GM18502 (cell line): ENCODE data around the gene PLA2G4A.

ENCODE experiments used
- ATAC-seq: cut with Tn5 transposase; IDR thresholded peaks from one replicate; pipeline ENCODE4 v1.9.1; 2021; ENCODE audit warnings: mild to moderate bottlenecking; ENCODE audit not compliant: unreplicated experiment, poor library complexity

PLA2G4A gene

DNA sequence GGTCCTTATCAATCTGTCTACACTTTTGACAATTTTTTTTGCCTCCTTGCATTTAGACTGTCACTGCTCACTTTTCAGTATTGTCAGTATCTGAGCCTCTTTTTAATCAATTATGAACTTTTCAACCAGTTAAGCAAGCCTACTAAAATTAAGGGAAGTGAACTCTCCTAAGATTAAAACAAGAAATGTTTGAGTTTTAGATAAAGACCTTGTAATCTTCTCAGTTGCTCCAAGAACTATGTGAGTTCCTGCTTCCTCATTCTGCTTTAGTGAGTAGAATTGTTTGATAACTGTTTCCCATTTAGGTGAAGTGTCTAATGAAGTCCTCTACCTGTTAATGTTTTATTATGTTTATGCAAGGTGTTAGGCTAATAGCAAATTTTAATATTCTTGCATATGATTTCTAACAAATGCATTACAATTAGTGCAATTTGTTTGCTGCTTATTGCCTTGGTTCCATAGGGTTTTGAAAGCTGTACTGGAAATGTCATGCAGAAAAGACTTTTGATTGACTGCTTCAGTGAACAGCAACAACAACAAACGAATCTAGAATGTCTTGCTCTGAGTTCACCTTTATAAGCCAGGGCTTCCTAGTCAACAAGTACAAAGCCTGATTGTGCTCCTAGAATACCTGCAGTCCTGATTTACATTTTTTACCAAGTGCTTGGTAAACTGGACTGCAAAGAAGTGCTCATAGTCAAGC lies 40.9 kb downstream of the PLA2G4A start:
- ATAC-seq, result no peak

DNA sequence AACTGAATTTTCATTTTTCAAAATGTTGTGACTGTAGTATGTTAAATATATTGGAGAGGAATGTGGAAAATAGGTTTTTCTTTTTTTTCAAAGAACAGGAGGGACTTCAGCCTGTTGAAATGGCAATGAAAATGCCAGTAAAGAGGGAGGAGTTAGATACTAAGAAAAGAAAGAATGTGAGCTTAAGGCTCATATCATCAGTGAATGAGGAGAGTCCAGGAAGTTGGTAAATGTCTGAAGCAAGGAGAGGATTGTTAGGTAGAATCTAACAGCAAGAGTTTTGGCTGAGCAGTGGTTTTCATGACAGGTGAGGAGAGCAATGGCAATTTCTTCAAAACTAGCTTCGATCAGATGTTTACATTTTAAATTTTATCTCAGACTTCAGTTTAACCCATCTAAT lies 43.0 kb downstream of the PLA2G4A start:
- no peak for ATAC-seq

DNA sequence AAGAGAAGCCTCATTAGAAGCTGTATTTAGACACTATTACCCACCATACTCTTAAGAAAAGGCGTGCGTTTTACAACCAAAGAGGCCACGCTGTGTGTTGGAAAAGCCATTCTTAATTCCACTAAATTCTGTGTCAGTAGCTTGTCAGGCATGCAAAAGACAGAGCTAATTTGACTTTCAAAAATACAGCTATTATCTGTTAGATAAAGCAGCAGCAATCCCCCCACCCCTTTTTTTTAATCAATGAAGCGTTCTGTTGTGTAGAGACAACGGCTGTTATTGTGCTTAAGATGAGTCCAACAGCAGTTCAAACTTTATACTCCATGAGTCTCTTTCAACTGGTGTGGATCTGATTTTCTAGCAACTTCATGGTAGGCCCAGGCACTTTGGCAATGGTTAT lies 43.5 kb downstream of the PLA2G4A start:
- ATAC-seq, result no peak

DNA sequence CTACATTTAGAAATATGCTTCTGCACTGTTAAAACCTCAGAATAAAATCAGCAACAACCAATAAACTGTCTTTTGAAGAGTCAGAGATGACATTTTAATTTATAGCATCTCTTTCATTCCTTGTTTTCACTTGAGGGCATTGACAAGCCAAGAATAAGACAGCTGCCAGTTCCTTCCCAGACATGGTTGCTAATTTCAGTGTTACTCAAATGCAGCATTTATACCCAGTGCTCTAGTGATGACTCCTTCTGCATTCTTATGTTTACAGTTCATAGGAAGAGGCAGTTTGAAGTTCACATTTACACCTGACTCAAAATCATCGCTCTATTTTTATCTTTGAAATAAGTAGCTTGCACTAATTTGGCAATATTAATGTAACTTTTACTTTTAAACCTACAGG lies 44.9 kb downstream of the PLA2G4A start:
- ATAC-seq, result peak; percentile 48

DNA sequence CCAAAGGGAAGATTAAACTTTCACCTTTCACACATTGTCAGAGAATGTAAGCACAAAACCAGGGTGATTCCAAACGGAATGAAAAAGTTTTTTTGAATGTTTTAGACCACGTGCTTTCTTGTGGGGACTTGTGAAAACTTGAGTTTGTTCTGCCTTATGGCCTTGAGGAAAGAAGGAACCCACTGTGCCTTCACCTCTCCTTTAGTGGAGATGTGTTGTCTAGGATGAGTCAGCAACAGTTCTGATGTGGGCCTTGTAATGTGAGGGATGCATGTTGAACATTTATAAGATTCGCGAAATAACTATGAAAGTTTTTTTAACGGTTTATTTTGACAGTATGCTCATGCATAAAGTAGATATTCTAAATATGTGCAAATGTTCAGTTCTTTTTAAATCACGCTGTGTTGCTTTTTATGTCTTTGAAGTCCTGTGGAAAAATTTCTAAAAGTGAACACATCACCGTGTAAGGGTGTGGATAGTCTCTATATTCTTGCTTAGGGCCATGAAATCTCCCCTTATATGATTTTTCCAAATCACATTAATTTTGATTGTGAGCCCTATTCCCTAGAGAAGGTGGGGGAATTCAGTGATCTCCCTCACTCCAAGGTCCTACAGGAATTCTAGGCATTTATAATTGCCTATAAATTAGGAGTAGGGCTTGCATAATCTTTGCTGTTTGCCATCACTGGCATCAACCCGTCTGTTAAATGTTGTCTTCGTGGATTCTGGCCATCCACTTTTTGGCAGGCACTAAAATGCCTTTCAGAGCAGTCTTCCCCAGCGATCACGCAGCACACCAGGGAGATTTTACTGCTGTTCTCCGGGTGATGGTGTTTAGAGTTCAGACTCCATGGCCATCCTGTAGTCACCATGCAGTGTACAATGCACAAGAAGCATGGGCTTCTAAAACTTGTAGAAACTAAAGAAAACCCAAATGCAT lies 47.4 kb downstream of the PLA2G4A start:
- ATAC-seq, result no peak

DNA sequence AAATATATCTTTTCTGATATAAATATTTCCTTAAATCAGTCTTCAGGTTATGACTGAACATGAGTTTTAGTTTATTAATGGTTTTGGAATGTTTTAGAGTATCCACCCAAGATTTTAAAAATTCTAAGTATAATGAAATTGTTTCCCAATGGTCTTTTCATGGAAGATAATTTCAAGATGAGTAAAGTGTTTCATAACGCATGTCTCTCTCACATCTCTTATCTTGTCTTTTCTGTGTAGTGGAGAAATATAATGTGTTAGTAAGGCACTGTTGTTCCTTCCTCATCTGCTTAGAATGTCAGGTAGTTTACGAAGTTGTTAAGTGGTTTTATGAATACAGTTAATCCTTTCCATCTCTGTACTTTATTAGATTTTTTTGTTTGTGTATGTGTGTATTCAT lies 49.6 kb downstream of the PLA2G4A start:
- no peak for ATAC-seq

DNA sequence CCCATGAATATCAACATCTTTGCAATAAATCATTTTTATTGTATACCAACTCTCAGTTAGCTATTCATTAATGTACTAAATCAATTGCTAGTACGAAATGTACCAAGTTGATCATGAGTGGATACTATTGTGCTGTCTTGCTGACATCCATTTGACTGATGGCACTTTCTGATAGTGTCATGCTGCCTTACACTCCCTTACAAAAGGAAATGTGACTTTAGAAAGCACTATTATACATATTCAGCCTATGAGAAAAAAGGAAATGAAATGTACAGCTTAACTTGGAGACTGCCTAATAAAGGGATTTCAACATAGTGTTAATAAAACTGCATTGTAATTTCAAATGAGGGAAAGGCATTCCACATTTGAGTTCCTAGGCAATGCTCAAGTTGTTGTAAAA lies 52.2 kb downstream of the PLA2G4A start:
- ATAC-seq, result no peak

DNA sequence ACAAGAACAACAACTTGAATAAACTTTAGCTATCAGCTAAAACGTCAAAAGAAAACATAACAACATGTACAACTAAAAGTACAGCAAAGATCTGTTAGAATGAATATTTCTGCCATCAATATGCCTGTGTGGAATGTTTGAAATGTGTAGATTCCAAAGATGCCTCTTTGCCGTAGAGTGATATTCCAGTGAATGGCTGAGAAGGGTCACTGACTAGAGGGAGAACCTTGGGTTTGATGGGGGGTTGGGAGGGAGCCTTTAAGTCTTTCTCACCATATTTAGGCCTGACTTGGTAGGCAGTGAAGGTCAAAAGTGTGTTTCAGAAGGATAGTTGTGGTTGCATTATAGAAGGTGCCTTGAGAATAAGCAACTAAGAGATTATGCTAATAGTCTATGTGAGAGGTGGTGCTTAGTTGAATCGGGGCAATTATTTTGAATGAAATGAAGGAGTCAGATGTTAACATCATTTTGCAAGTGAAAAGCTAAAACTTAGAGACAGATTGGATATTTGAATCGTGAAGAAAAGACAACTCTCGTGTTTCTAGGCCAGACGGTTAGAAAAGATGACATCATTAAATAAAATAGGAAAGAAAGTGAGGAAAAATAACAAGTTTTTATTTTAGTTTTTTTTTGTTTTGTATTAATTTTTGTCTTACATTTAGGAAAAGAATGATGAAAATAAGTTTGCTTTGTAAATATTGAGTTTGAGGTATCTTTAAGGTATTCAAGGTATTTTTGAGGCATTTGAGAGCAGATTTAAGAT lies 53.8 kb downstream of the PLA2G4A start:
- ATAC-seq, result no peak

DNA sequence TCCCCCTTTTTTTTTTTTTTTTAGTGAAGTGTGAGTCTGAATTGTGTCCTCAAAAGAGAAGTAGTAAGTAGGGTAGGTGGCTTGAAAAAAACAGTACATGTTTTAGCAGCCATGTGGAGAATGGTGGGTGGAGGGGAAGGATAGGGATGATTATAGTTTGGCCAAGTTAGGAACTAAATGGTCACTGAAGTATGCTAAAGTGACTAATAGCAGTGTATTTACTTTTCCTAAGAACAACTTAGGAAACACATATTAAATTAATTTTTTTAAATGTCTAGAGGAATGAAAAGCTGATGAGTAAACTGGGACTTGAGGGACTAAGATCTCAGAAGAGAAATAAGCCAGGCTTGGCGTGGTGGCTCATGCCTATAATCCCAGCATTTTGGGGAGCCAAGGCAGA lies 55.5 kb downstream of the PLA2G4A start:
- no peak for ATAC-seq

DNA sequence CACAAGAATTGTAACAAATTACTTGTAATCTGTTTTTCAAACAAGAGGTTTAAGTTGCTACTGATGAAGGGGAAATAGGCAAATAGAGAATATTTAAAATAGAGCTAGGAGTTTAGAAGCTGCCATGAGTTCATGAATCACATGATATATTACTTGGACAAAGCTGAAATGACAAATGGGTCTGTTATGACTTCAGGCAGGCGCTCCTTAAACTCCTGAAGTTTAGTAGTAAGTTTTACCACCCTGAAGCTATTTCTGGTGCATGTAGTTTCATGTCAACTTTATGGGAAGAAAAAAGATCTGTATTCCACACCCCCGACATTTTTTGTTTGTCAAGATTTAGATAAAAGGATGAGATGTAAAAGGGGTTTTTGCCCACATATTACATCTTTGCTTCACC lies 58.5 kb downstream of the PLA2G4A start:
- no peak for ATAC-seq

DNA sequence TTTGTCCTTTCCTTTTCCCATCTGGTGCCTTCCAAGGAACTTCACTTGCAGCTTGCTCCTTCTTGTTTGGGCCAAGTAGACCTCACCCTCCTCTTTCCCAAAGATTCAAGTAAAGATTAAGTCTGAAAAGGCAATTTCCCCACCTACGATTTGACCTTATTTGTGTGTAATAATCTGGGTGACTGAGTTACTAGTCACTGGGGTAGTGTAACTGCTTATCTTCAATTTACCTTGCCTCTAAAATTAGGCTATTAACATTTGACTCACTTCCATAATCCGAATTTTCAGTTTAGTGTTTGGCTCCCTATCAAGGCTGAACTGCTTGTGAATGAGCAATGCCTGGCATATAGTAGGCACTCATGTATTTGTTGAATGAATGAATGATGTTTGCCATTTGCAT lies 59.6 kb downstream of the PLA2G4A start:
- no peak for ATAC-seq

DNA sequence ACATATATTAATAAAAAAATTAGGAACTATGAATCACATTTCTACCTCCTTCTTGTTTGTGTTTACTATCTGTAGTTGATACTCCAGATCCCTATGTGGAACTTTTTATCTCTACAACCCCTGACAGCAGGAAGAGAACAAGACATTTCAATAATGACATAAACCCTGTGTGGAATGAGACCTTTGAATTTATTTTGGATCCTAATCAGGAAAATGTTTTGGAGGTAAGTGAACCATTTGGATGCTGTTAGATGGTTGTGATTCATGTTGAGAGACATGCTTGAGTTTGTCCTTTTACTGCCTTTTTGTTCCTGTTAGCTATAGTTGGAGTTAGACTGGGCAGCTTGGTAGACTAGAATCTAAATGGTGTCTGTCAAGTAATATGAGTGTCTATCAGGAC lies 64.2 kb downstream of the PLA2G4A start:
- no peak for ATAC-seq

DNA sequence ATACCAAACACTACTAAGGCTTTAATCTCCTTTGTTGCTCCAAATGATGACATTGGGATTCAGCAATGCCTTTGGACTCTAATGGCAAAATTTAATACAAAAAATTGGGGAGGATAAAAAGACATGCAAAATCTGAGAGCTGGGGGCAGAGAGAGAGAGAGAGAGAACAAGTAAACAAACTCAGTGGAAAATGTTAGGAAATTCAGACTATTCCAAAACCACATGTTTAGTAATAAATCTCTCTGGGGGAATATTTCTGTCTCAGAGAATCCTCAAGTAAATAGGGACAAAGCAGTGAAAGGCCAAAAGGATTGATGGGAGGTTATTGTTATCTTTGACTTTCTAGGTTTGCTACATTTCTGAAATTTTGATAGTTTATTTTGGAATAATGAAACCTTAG lies 65.7 kb downstream of the PLA2G4A start:
- ATAC-seq, result no peak

DNA sequence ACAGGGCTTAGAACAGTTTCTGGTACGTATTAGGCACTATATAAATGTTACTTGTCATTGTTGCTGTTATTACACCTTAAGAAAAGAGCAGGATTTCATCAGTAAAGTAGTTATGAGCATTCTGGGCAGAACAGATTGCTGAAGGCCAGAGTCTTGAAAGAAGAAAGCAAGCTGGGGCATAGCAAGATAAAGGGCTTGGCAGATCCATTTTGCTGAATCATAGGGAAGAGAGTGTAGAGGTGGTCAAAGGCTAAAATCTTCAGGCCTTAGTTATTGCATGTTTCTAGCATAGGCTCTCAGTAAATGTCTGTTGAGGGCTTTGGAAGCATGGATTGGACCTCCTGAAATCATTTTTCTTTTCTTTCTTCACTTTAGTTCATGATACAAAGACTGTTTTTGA lies 67.5 kb downstream of the PLA2G4A start:
- ATAC-seq, result no peak

DNA sequence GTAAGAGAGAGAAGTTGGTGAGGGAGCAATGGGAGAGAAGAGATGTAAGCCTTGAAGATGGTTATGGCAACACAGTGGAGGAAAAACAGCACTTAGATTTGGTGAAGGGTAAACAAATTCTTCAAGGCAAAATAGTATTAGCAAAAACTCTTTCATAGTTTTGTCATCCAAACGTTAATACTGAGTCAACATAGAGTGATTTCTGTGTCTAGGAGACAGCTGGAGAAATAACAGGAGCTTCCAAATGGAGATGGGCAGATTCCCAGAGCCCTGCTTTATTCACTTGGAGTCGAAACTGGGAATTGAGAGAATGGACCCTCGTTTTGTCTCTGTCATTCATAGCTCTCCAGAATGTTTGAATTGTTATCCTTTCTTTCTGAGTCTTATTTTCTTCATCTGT lies 68.3 kb downstream of the PLA2G4A start:
- ATAC-seq, result no peak

DNA sequence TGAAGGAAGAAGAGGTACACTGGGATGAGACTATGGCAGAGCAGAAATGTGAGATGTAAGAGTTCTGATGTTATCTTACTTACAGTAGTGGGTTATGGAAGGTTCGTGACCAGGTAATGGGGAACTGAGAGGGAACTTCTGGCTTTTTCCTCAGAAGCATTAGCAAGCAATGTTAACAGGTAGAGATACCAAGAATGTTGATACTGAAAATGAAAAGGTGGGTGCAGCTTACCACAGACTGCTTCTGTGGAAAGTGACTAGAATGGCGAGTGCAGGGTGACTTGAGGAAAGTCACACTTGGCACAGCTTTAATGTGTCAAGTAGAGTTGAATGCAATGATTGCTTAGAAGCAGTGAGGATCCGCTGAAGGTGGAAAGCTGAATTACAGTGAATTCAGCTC lies 70.8 kb downstream of the PLA2G4A start:
- ATAC-seq, result peak; percentile 96

DNA sequence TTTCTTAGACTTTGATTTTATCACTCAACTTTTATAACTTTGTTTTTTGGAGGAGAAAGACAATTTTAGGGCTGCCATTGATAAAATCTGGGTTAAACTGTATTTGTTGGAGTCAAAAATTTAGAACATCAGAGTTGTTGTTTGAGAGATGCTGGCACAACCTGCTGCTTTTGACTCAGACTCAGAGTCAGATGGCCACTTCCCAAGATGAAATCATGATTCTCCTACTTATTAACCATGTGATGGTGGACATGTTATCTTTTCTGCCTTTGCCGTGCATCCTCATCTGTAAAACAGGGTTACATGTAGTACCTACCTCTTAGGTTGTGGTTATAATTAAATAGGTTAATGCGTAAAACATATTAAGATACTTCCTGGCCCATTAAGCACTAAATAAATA lies 71.2 kb downstream of the PLA2G4A start:
- ATAC-seq, result no peak

DNA sequence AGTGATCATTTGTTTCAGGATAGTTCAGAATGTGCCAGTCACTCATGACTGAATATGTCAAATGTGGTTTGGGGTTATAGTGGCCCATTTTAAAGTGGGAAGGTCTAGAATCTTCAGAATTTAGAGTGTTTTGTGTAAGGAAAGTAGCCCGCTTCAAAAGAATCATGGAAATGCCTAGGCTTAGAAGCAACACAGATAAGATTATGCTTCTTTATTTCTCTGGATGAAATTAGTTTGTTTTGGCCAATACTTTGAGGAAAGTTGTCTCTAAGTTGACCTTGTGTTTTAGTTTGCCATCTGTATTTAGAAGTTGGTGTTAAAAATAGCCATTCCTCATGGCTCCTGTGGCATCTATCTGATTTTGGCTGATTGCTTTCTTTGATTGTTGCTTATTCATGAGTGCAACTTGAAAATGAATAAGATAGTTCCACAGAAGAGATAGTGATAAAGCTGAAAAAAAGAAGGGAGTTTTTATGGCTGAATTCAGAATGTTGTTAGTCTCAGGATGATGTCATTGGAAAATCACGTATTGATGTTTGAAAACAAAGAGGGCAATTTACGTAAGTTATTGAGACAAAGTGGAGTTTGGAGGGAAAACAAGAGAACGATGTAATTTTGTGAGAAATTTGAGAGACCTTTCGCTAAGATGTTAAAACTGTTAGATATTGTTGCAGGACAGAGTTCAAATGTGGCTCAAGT lies 71.9 kb downstream of the PLA2G4A start:
- ATAC-seq, result no peak

DNA sequence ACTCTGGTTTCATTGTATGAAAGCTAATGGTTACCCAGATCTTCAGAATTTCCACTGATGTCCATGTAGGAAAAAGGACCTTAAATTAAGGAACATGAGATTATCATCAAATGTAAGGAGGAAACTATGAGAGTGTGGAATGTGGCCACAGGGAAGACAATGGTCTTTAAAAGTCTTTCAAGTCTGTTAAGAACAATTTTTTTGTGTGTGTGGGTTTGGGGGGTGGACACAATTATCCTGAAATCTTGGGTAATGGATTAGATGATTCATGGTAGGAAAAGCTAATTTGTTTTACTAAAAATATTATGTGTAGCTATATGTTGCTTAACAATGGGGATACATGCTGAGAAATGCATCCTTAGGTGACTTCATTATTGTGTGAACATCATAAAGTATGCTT lies 72.9 kb downstream of the PLA2G4A start:
- no peak for ATAC-seq

DNA sequence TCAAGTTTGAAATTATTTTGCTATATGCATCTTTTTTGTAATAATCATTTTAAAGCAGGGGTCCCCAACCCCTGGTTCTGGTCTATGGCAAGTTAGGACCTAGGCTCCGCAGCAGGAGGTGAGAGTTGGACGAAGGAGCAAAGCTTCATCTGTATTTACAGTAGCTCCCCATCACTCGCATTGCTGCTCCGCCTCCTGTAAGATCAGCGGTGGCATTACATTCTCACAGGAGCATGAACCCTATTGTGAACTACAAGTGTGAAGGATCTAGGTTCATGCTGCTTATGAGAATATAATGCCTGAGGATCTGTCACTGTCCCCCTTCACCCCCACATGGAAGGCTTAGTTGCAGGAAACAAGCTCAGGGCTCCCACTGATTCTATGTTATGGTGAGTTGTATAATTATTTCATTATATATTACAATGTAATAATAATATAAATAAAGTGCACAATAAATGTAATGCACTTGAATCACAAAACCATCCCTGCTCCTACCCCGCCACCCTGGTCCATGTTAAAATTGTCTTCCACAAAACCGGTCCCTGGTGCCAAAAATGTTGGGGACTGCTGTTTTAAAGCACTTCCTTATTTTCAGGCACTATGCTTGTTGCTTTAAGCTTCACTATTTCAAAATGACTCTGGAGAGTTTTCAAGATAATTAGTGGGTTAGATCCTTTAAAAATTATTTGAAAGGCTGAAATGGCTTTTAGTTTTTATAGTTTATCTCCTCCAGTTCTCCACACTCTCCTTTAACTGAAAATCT lies 74.8 kb downstream of the PLA2G4A start:
- no peak for ATAC-seq
